Parathyroid adenoma (tissue), 2 donors: ENCODE data around the gene VAPA.
"Not testable (repeated sequence)": the region's sequence is repeated elsewhere in the genome, so short reads cannot be mapped to it uniquely, and the experiment has no call there.

Source experiments
- H2AFZ ChIP-seq: fragments of 300-600 bp; sonication (generic); one replicate; pipeline ENCODE4 v1.7.0; 2017; ENCODE audit warnings: antibody characterized with exemption, mild to moderate bottlenecking
- H3K27ac ChIP-seq: fragments of 300-600 bp; sonication (generic); one replicate; pipeline ENCODE4 v1.7.0; 2017
- H3K27me3 ChIP-seq: fragments of 300-600 bp; sonication (generic); one replicate; pipeline ENCODE4 v1.7.0; 2017; ENCODE audit warnings: low read length; ENCODE audit not compliant: control insufficient read depth, insufficient read depth
- H3K36me3 ChIP-seq: fragments of 300-600 bp; sonication (generic); one replicate; pipeline ENCODE4 v1.7.0; 2017; ENCODE audit warnings: low read length; ENCODE audit not compliant: control insufficient read depth, insufficient read depth
- H3K4me1 ChIP-seq: fragments of 300-600 bp; sonication (generic); one replicate; pipeline ENCODE4 v1.7.0; 2017; ENCODE audit warnings: control low read depth
- H3K4me2 ChIP-seq: fragments of 300-600 bp; sonication (generic); one replicate; pipeline ENCODE4 v1.7.0; 2017; ENCODE audit warnings: low read length
- H3K4me3 ChIP-seq: fragments of 300-600 bp; sonication (generic); one replicate; pipeline ENCODE4 v1.7.0; 2017; ENCODE audit warnings: low read depth, low read length
- H3K79me2 ChIP-seq: fragments of 300-600 bp; sonication (generic); one replicate; pipeline ENCODE4 v1.7.0; 2017; ENCODE audit warnings: control low read depth
- H3K9ac ChIP-seq: fragments of 300-600 bp; sonication (generic); one replicate; pipeline ENCODE4 v1.7.0; 2017; ENCODE audit warnings: mild to moderate bottlenecking
- H3K9me3 ChIP-seq: fragments of 300-600 bp; sonication (generic); one replicate; pipeline ENCODE4 v1.7.0; 2017; ENCODE audit warnings: low read length; ENCODE audit not compliant: control insufficient read depth
- CTCF ChIP-seq: fragments of 300-600 bp; sonication (generic); IDR thresholded peaks from one replicate; pipeline ENCODE4 v1.7.0; 2017; ENCODE audit warnings: antibody characterized with exemption, mild to moderate bottlenecking
- donor health status: primary hyperparathyroidism.

VAPA gene

GRCh38 chr18:9885170-9886004, 28.4 kb upstream of the VAPA start, which contains the start of gene TXNDC2:
Gene TXNDC2 (plus strand): TSS chr18:9885973. CDS start chr18:9886681, 708 bp downstream.
- no peaks in the 10 kb centered on the region for H3K27me3 ChIP-seq
- no peak within 1 kb of the TSS for H3K9ac ChIP-seq
- no peaks in the 10 kb centered on the region for H3K9me3 ChIP-seq
- no peak for TF ChIP-seq CTCF
- no peak within 1 kb of the TSS for H3K4me3 ChIP-seq
- H2AFZ ChIP-seq = no peak within 1 kb of the TSS
- no peak within 1 kb of the TSS for H3K27ac ChIP-seq
- no peak within 1 kb of the TSS for H3K4me2 ChIP-seq
- no peaks in the 10 kb centered on the region for H3K4me1 ChIP-seq
- H3K79me2 ChIP-seq = no peaks in the 10 kb centered on the region
- H3K36me3 ChIP-seq = no peaks in the 10 kb centered on the region

GRCh38 chr18:9886005-9886348, 27.8 kb upstream of the VAPA start:
- H3K9ac ChIP-seq = no peak overlapping the region
- no peak overlapping the region for H3K4me2 ChIP-seq
- H3K27ac ChIP-seq = no peak overlapping the region
- no peak overlapping the region for H2AFZ ChIP-seq
- no peaks in the 10 kb centered on the region for H3K36me3 ChIP-seq
- no peak overlapping the region for H3K4me3 ChIP-seq
- no peaks in the 10 kb centered on the region for H3K27me3 ChIP-seq
- no peak for TF ChIP-seq CTCF
- no peaks in the 10 kb centered on the region for H3K9me3 ChIP-seq
- H3K79me2 ChIP-seq = no peaks in the 10 kb centered on the region
- no peaks in the 10 kb centered on the region for H3K4me1 ChIP-seq

DNA sequence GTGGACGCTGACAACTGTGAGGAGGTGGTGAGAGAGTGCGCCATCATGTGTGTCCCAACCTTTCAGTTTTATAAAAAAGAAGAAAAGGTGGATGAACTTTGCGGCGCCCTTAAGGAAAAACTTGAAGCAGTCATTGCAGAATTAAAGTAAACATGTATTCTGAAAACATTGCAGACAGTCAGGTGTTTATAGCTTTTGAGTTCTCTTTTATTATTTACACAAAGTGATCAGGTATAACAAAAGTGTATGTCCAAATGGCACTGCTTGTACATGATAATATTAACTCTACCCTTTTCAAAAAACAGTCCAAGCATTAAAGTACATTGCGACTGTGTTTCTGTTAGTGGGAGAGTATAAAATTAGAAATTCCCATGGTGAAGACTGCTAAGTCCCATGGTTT, 25.8 kb upstream of the VAPA start:
- H3K4me2 ChIP-seq = no peak overlapping the region
- no peak overlapping the region for H3K9ac ChIP-seq
- no peak for TF ChIP-seq CTCF
- H3K9me3 ChIP-seq = no peaks in the 10 kb centered on the region
- H3K79me2 ChIP-seq = no peaks in the 10 kb centered on the region
- no peak overlapping the region for H2AFZ ChIP-seq
- H3K36me3 ChIP-seq = no peaks in the 10 kb centered on the region
- H3K4me1 ChIP-seq = no peaks in the 10 kb centered on the region
- H3K27ac ChIP-seq = no peak overlapping the region
- H3K4me3 ChIP-seq = no peak overlapping the region
- no peaks in the 10 kb centered on the region for H3K27me3 ChIP-seq

- Histone ChIP-seq H3K4me2 (no peak overlapping the region), H3K4me1 (no peaks in the 10 kb centered on the region), H3K4me3 (no peak overlapping the region), H3K27ac (no peak overlapping the region), H2AFZ (no peak overlapping the region), H3K36me3 (no peaks in the 10 kb centered on the region), H3K27me3 (no peaks in the 10 kb centered on the region), H3K9ac (no peak overlapping the region), H3K79me2 (no peaks in the 10 kb centered on the region), H3K9me3 (no peaks in the 10 kb centered on the region)
- TF ChIP-seq CTCF = no peak
Measured at GRCh38 chr18:9890196-9890595, 23.6 kb upstream of the VAPA start.

- no peak for TF ChIP-seq CTCF
- H2AFZ ChIP-seq = no peak overlapping the region
- no peak overlapping the region for H3K27ac ChIP-seq
- no peak overlapping the region for H3K4me2 ChIP-seq
- H3K9me3 ChIP-seq = no peaks in the 10 kb centered on the region
- no peaks in the 10 kb centered on the region for H3K27me3 ChIP-seq
- H3K79me2 ChIP-seq = no peaks in the 10 kb centered on the region
- H3K4me3 ChIP-seq = no peak overlapping the region
- no peak overlapping the region for H3K9ac ChIP-seq
- H3K4me1 ChIP-seq = no peaks in the 10 kb centered on the region
- no peaks in the 10 kb centered on the region for H3K36me3 ChIP-seq
Measured at GRCh38 chr18:9890957-9891356, 22.9 kb upstream of the VAPA start.

DNA sequence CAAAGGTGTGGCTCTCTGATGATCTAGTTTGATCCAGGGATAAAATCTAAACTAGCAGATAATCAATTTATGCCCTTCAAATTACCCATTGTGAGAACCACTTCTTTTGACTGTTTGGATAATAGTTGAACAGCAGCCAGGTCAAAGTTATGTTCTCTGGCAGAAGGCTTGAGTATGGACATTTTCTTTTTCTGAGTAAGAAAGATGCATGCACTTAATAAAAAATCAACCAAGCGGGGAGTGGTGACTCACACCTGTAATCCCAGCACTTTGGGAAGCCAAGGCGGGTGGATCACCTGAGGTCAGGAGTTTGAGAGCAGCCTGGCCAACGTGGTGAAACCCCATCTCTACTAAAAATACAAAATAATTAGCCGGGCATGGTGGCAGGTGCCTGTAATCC, 22.3 kb upstream of the VAPA start:
- H3K4me2 ChIP-seq, H3K36me3 ChIP-seq, H3K79me2 ChIP-seq, H3K27me3 ChIP-seq, H2AFZ ChIP-seq, H3K9me3 ChIP-seq, H3K27ac ChIP-seq, H3K9ac ChIP-seq, H3K4me3 ChIP-seq, H3K4me1 ChIP-seq: not testable (repeated sequence)
